Skeletal muscle tissue (tissue), 4 donors: ENCODE results near the gene IGSF21. TPM values are rescaled to one million over a fixed set of nuclear protein-coding genes. Genes with fewer than 3 reads are reported as not detected.

ENCODE experiments used
- H3K27ac ChIP-seq: one replicate; pipeline ENCODE4 v1.7.0; 2013; ENCODE audit warnings: mild to moderate bottlenecking, low read depth, low read length, inconsistent platforms
- H3K27me3 ChIP-seq, 3 donors: one replicate each; pipeline ENCODE4 v1.7.0; 2013; ENCODE audit warnings: low read length in 3 of 3; ENCODE audit not compliant: control insufficient read depth in 3 of 3, insufficient read depth in 3 of 3
- H3K36me3 ChIP-seq, 3 donors: one replicate each; pipeline ENCODE4 v1.7.0; 2013; ENCODE audit warnings: low read length in 3 of 3; ENCODE audit not compliant: control insufficient read depth in 3 of 3, insufficient read depth in 3 of 3
- H3K4me1 ChIP-seq, 3 donors: one replicate each; pipeline ENCODE4 v1.7.0; 2013; ENCODE audit warnings: low read length in 3 of 3, mild to moderate bottlenecking in 3 of 3; ENCODE audit not compliant: control insufficient read depth in 3 of 3, insufficient read depth in 3 of 3
- H3K4me3 ChIP-seq, 3 donors: one replicate each; pipeline ENCODE4 v1.7.0; 2013; ENCODE audit warnings: low read length in 3 of 3
- H3K9ac ChIP-seq, 3 donors: one replicate each; pipeline ENCODE4 v1.7.0; 2013; ENCODE audit warnings: low read length in 3 of 3, mild to moderate bottlenecking in 3 of 3, moderate library complexity in 2 of 3, low read depth in 1 of 3
- H3K9me3 ChIP-seq, 3 donors: one replicate each; pipeline ENCODE4 v1.7.0; 2013; ENCODE audit warnings: low read length in 3 of 3; ENCODE audit not compliant: control insufficient read depth in 3 of 3
- total RNA-seq: library from RNA; depleted of rRNA; stranded (reverse); fragments of >200 nt; gene quantifications from one replicate; pipeline ENCODE4 v1.2.3, GENCODE V29; 2014
- donor health status: Osteomylitis.

The IGSF21 gene
- total RNA-seq, 1 donor from 2014 or later: not detected

DNA sequence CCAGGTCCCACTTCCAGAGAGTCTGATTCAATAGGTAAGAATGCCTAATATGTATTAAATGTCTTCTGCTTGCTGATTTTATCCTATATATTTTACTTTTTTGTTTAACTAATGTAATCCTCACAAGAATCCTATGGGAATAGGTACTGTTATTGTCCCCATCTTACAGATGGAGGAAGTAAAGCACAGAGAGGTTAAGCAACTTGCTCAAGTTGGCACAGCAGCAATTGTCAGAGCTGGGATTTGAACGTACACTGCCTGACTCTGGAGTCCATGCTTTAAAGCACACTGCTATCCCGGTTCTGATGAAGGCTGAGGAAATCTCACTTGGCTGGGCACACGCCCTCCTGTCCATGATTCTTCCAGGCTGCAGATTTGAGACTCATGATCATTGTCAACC, 62.8 kb downstream of the IGSF21 start:
- no peaks in the 10 kb centered on the region for H3K4me1 ChIP-seq
- no peak overlapping the region for H3K27ac ChIP-seq
- peaks cover 29 to 65% (median 57%) of the 10 kb centered on the region in 3 donors for H3K27me3 ChIP-seq
- no peaks in the 10 kb centered on the region for H3K9me3 ChIP-seq
- H3K4me3 ChIP-seq: no peak overlapping the region
- H3K36me3 ChIP-seq: no peaks in the 10 kb centered on the region
- no peak overlapping the region for H3K9ac ChIP-seq

DNA sequence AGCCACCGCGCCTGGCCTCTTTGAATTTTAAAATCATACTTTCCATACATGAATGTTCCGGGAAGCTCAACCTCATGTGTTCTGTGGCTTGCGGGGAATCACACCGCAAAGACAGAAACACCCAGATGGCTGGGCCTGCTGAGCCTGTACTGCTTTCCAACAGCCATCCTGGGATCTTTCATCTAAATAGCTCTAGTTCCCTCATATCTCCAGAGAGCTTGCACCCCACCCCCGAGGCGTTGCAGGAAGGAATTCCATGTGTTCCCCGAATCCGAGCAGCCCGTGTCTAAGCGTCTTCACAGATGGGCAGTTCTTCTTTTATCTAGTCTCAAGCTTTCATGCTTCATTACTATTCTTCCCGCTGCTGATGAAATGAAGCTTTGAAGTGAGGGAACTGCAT, 66.4 kb downstream of the IGSF21 start:
- no peaks in the 10 kb centered on the region for H3K4me1 ChIP-seq

DNA sequence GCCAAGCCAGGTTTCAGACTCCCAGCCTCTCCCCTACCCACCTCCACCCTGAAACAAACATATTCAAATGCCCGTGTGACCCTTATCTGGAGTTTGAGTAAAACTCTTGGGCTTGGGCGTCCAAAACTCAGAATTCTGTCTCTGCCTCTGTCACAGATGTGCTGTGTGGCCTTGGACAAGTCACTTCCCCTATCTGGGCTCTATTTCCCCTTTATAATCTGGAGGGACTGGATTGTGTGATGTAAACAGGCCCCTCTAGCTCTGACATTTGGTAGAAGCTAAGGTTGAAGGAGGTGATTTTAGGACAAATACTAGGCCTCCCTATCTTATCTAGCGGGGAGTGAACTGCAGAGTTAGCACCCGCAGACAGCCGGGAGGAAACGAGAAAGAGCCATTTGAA, 67.5 kb downstream of the IGSF21 start:
- Histone ChIP-seq H3K4me3 (no peak overlapping the region), H3K9me3 (no peaks in the 10 kb centered on the region), H3K36me3 (no peaks in the 10 kb centered on the region), H3K9ac (no peak overlapping the region), H3K27ac (no peak overlapping the region), H3K4me1 (no peaks in the 10 kb centered on the region), H3K27me3 (peaks cover 45 to 63% (median 59%) of the 10 kb centered on the region in 3 donors)

More for the DNA sequence above, 66.4 kb downstream of the IGSF21 start:
- Histone ChIP-seq H3K27me3 (peaks cover 38 to 61% (median 59%) of the 10 kb centered on the region in 3 donors), H3K4me3 (no peak overlapping the region), H3K27ac (no peak overlapping the region), H3K9me3 (no peaks in the 10 kb centered on the region), H3K36me3 (no peaks in the 10 kb centered on the region), H3K9ac (no peak overlapping the region)

DNA sequence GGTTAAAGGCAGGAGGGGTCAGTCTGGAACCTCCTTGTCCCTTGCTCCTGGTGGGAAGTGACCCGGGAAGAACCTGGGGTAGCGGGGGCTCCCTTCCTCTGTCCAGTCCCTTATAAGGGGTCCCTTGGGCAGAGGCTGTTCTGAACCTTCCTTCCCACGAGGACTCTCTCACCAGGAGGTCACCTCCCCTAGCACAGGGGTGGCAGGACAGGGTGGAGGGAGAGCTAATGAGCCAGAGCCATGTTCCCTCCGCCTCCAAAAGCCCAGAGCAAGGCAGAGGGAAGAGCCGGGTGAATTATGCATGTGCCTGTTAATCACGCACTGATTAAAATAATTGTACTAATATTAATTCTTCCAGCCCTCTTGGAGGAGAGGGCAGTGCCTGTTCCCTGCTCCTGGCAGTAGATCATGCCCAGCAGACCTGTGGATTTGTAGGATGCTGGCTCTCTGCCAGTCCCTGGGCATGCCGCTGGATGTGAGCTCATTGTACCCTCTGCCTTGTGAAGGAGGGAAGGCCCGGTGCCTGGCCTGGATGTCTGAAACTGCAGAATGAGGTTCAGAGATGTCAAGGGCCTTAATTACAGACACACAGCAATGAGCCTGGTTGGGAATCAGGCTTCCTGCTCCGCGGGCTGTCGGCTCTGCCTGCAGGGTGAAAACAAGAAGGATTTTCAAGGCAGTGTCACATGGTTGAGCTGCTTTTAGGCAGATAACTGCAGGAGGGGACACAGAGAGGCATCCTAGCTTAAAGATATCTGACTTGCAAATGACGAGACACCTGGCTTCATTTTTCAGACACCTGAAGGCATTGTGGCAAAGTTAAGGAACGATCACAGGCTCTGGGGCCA, 68.2 kb downstream of the IGSF21 start:
- H3K4me1 ChIP-seq: no peaks in the 10 kb centered on the region
- H3K9me3 ChIP-seq: no peaks in the 10 kb centered on the region
- H3K4me3 ChIP-seq: no peak overlapping the region
- H3K27me3 ChIP-seq: peaks cover 46 to 65% (median 57%) of the 10 kb centered on the region in 3 donors
- H3K36me3 ChIP-seq: no peaks in the 10 kb centered on the region
- H3K9ac ChIP-seq: no peak overlapping the region
- H3K27ac ChIP-seq: no peak overlapping the region

DNA sequence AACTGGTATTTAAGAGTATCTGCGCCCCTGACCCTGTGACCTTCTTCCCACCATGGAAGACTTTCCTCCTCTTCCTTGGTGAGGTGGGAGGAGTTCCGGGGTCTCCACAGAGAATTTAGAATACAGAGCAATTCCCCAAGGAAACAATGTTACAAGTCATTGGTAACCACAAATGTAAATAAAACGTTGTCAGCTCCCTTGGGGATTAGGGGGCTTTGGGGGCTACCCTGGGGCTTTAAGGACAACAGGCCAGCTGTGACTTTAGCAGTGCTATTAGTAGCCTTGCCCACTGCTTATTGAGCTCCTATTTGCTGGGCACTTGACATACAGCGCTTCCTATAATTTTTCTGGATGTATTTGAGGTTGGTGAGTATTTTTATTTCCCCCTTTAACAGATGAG, 69.0 kb downstream of the IGSF21 start:
- H3K4me1 ChIP-seq: no peaks in the 10 kb centered on the region
- H3K4me3 ChIP-seq: no peak overlapping the region
- no peaks in the 10 kb centered on the region for H3K36me3 ChIP-seq
- H3K9me3 ChIP-seq: no peaks in the 10 kb centered on the region
- no peak overlapping the region for H3K9ac ChIP-seq
- H3K27me3 ChIP-seq: peaks cover 46 to 63% (median 58%) of the 10 kb centered on the region in 3 donors
- no peak overlapping the region for H3K27ac ChIP-seq

DNA sequence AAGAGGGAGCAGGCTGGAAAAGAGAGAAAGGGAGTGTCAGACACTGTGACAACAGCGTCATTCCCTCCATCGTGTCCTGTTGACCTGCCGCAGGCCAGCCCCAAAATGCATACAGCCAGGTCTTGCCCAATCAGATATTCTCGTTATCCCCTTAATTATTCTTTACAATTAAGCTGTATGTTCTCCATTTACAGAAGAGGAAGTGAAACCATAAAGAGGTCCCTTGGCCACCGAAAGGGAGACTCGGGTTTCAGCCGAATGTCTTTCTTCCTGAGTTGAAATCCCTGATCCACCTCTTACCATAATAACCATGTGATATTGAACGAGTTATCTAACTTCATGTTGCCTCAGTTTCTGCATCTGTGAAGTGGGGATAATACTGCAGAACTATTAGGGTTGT, 70.5 kb downstream of the IGSF21 start:
- H3K4me3 ChIP-seq: no peak overlapping the region

DNA sequence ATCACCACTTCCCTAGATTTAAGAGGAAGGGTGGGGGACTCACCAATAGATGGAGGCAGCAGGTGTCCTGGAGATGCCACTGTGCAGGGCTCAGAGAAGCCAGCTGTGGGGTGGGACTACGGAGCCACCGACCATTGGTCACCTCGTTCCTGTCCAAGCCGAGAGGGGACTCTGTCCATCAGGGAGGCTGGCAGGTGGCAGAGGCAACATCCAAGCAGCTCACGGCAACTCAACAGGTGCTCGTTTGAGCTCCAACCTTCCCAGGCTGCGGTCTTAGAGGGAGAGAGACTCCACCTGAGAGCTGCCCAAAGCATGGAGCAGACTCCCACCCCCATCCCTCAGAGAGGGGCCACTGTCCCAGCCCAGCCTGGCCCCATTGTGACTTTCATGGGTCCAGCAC, 71.4 kb downstream of the IGSF21 start:
- Histone ChIP-seq H3K9me3 (no peaks in the 10 kb centered on the region), H3K4me3 (no peak overlapping the region), H3K4me1 (no peaks in the 10 kb centered on the region), H3K27me3 (peaks cover 52 to 69% (median 52%) of the 10 kb centered on the region in 3 donors), H3K36me3 (no peaks in the 10 kb centered on the region), H3K9ac (no peak overlapping the region), H3K27ac (no peak overlapping the region)

More for the DNA sequence above, 70.5 kb downstream of the IGSF21 start:
- Histone ChIP-seq H3K4me1 (no peaks in the 10 kb centered on the region), H3K27me3 (peaks cover 52 to 66% (median 56%) of the 10 kb centered on the region in 3 donors), H3K27ac (no peak overlapping the region), H3K9me3 (no peaks in the 10 kb centered on the region), H3K9ac (no peak overlapping the region), H3K36me3 (no peaks in the 10 kb centered on the region)

DNA sequence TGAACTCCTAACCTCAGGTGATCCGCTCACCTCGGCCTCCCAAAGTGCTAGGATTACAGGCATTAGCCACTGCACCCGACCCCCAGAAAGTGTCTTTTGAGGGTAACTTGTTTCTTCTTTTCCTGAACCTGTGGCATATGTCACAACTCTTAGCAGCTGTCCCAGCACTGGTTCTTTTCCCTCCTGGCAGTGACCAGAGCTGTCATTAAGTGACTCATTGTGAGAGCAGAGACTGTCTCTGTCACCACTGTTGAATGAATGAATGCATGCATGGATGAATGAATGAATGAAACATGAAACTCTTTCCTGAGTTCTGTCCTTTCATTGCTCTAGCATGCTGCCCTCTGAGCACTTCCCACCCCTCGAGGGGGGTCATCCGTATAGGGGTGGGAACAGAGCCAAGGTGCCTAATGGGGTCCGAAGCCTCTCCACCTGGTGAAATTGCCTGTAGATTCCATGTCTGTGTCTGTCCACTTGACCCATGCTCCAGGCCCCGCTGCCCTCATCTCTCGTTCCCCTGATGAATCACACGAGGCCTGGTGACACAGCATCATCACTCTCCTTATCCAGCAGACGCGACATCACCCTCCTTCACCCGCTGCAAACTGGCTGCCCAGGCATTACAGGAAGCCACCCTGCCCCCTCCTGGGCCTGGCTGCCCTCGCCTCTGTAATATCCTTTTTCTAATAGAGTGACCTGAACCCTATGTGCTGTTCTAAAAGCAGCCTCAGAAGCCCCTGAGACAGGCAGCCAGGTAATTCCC, 75.0 kb downstream of the IGSF21 start:
- Histone ChIP-seq H3K36me3 (no peaks in the 10 kb centered on the region), H3K27me3 (peaks cover 39 to 49% (median 47%) of the 10 kb centered on the region in 3 donors), H3K9ac (no peak overlapping the region), H3K4me3 (no peak overlapping the region), H3K27ac (no peak overlapping the region), H3K9me3 (no peaks in the 10 kb centered on the region), H3K4me1 (no peaks in the 10 kb centered on the region)

DNA sequence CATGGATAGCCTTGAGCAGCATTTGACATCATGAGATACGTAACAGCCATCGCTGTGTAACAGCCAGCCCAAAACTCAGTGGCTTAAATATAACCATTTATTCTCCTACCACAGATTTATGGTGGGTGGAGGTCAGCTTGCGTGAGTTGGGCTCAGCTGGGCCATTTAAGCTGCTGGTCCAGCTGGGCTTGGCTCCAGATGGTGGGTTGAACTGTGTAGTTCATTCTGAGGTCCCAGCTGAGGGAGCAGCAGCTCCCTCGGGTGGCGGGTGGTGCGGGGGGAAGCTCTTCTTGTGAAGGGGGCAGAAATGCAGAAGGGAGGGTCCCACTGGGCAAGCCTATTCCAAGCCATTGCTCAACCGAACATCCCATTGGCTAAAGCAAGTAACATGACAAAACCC, 75.9 kb downstream of the IGSF21 start:
- H3K4me1 ChIP-seq: no peaks in the 10 kb centered on the region
- no peaks in the 10 kb centered on the region for H3K9me3 ChIP-seq
- no peak overlapping the region for H3K9ac ChIP-seq
- no peaks in the 10 kb centered on the region for H3K36me3 ChIP-seq
- no peak overlapping the region for H3K27ac ChIP-seq
- H3K4me3 ChIP-seq: no peak overlapping the region
- peaks cover 34 to 45% (median 42%) of the 10 kb centered on the region in 3 donors for H3K27me3 ChIP-seq

DNA sequence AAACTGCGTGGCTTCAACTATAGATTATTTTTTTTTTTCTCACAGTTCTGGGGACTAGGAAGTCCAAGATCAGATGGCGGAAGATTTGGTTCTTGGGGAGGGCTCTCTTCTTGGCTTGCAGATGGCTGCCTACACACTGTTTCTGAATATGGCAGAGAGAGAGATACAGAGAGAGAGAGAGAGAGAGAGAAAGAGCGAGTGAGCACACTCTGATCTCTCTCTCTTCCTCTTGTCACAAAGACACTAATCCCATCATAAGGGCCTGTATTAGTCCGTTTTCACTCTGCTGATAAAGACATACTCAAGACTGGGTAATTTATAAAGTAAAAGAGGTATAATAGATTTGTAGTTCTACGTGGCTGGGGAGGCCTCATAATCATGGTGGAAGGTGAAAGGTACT, 79.5 kb downstream of the IGSF21 start:
- H3K9me3 ChIP-seq: no peaks in the 10 kb centered on the region
- no peak overlapping the region for H3K9ac ChIP-seq
- no peaks in the 10 kb centered on the region for H3K36me3 ChIP-seq
- H3K27me3 ChIP-seq: peaks cover 21 to 54% (median 48%) of the 10 kb centered on the region in 3 donors
- no peak overlapping the region for H3K27ac ChIP-seq
- H3K4me1 ChIP-seq: no peaks in the 10 kb centered on the region
- H3K4me3 ChIP-seq: no peak overlapping the region
